Activated T-helper 2 cell treated with anti-CD3 and anti-CD28 coated beads, Interferon-gamma antibody, Interleukin-2, Interleukin-4, amounts not matched to agents 10 μg/mL and 5 μg/mL and 100 μg/mL, durations not matched to agents 14 hours and 24 hours and 36 hours (primary cell): Measurements from ENCODE around the gene MAB21L3. TPM values are rescaled to one million over a fixed set of nuclear protein-coding genes. Genes with fewer than 3 reads are reported as not detected.

Experiments used
- DNase-seq: peaks from one replicate; pipeline ENCODE4 v3.0.0; 2021; ENCODE audit warnings: low spot score
- H3K27ac Mint-ChIP-seq: one replicate; pipeline ENCODE4 v1.8.0; 2021; ENCODE audit warnings: mixed read lengths
- H3K27me3 Mint-ChIP-seq: one replicate; pipeline ENCODE4 v1.8.0; 2021; ENCODE audit warnings: low read depth, mixed read lengths
- H3K36me3 Mint-ChIP-seq: one replicate; pipeline ENCODE4 v1.8.0; 2021; ENCODE audit warnings: low read depth, mixed read lengths
- H3K4me1 Mint-ChIP-seq: one replicate; pipeline ENCODE4 v1.8.0; 2021; ENCODE audit warnings: low read depth, mixed read lengths
- H3K4me3 Mint-ChIP-seq: one replicate; pipeline ENCODE4 v1.8.0; 2021; ENCODE audit warnings: low read depth, mild to moderate bottlenecking, moderate library complexity, mixed read lengths
- H3K9me3 Mint-ChIP-seq: one replicate; pipeline ENCODE4 v1.8.0; 2021; ENCODE audit warnings: mixed read lengths
- intact Hi-C: fragments of 100-400 bp; cut with micrococcal nuclease; formaldehyde crosslinking; loops from one replicate; pipeline ENCODE4 v1.15.1; 2023
- total RNA-seq: library from RNA; stranded (reverse); gene quantifications from 2 replicates; pipeline ENCODE4 v1.2.3, GENCODE V29; 2022

MAB21L3 gene
- total RNA-seq, 1 donor from 2014 or later: not detected

DNA sequence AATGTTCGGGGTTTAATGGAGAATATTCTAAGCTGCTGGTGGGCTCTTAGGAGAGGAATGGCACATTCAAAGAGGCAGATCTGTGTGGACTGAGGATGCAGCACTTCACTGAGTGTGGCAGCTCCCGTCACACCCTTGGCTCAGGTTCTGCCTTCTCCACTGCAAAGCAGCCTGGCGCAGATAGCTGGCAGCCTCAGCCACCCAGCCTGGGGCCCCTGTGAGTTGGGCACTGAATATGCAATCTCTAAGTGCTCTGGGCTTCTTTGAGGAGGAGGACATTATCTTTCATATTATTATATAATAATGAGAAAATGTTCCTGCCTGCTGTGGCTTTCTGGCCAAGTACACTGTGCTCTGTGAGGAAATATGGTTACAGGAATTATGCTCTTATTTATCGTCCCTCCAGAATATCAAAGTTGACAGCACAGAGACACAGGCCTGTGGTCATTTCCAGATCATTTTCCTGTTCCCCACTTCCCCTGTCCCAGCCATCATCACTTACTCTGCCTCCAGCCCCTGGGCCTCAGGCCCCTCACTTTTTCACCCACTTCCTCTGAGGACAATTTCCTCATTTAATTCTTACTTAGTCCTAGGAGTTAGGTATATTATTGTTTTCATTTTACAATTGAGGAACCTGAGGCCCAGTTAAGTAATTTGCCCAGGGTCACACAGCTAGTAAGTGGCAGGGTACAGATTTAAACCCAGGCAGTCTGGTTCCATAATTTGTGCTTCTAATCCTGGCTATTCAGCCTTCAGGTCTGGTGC lies 53.6 kb downstream of the MAB21L3 start:
- H3K36me3 Mint-ChIP-seq: no peaks in the 10 kb centered on the region
- H3K27ac Mint-ChIP-seq: no peak overlapping the region
- H3K9me3 Mint-ChIP-seq: no peaks in the 10 kb centered on the region
- peak; percentile 3 for DNase-seq
- intact Hi-C loops: no loop called here
- H3K4me3 Mint-ChIP-seq: no peak overlapping the region
- H3K27me3 Mint-ChIP-seq: peaks cover 12% of the 10 kb centered on the region
- H3K4me1 Mint-ChIP-seq: peaks cover 6% of the 10 kb centered on the region

GRCh38 chr1:116165572-116165971 lies 54.4 kb downstream of the MAB21L3 start:
- Mint-ChIP-seq H3K27ac (no peak overlapping the region), H3K4me1 (peaks cover 6% of the 10 kb centered on the region), H3K36me3 (no peaks in the 10 kb centered on the region), H3K27me3 (peaks cover 18% of the 10 kb centered on the region), H3K9me3 (no peaks in the 10 kb centered on the region), H3K4me3 (no peak overlapping the region)
- DNase-seq: peak; percentile 7
- intact Hi-C loops: no loop called here

GRCh38 chr1:116166011-116166571 lies 54.9 kb downstream of the MAB21L3 start:
- H3K9me3 Mint-ChIP-seq: no peaks in the 10 kb centered on the region
- H3K4me1 Mint-ChIP-seq: peaks cover 6% of the 10 kb centered on the region
- peak; percentile 6 for DNase-seq
- no peaks in the 10 kb centered on the region for H3K36me3 Mint-ChIP-seq
- H3K4me3 Mint-ChIP-seq: no peak overlapping the region
- no peak overlapping the region for H3K27ac Mint-ChIP-seq
- intact Hi-C loops: no loop called here
- H3K27me3 Mint-ChIP-seq: peaks cover 18% of the 10 kb centered on the region

GRCh38 chr1:116166655-116167054 lies 55.5 kb downstream of the MAB21L3 start:
- Mint-ChIP-seq H3K36me3 (no peaks in the 10 kb centered on the region), H3K27me3 (peaks cover 18% of the 10 kb centered on the region), H3K4me3 (no peak overlapping the region), H3K4me1 (peaks cover 6% of the 10 kb centered on the region), H3K27ac (no peak overlapping the region), H3K9me3 (no peaks in the 10 kb centered on the region)
- DNase-seq: peak; percentile 5
- intact Hi-C loops: no loop called here

DNA sequence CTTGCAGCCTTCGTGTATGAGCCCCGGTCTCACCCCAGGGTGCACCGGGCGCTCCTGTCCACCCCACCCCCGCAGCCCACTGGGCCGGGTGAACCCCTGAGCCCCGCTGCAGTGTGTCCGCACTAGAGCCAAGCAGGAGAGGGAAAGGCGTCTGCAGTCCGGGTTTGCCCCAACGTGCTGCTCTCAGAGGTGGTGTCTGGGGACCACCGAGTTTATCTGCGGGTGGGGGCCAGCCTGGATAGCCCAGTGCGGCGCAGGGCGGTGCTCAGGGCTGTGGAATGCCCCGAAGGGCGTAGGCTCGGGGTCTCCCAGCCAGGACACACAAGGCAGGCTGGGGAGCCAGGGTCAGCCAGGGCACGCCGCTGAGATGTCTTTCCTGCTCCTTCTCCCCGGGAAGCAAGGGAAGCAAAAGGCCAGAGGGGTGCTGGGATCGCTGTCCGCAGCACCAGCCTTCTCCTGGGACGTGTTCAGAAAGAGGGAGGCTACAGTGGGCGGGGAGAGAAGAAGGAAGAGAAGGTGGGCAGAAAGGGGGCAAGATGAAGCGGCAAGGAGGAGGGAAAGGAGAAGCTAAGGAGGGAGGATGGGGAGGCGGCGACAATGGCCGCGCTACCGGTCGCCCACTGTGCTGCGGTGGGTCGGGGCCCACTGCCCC lies 56.6 kb downstream of the MAB21L3 start:
- DNase-seq: peak; percentile 6
- H3K4me3 Mint-ChIP-seq: peak overlapping the region; percentile 74
- H3K36me3 Mint-ChIP-seq: no peaks in the 10 kb centered on the region
- intact Hi-C loops: loop anchor here (1.0 kb wide), 1 partner anchor 28 kb away; no protein-coding TSS in a partner anchor
- H3K27me3 Mint-ChIP-seq: peaks cover 23% of the 10 kb centered on the region
- no peaks in the 10 kb centered on the region for H3K9me3 Mint-ChIP-seq
- peaks cover 6% of the 10 kb centered on the region for H3K4me1 Mint-ChIP-seq
- H3K27ac Mint-ChIP-seq: no peak overlapping the region

DNA sequence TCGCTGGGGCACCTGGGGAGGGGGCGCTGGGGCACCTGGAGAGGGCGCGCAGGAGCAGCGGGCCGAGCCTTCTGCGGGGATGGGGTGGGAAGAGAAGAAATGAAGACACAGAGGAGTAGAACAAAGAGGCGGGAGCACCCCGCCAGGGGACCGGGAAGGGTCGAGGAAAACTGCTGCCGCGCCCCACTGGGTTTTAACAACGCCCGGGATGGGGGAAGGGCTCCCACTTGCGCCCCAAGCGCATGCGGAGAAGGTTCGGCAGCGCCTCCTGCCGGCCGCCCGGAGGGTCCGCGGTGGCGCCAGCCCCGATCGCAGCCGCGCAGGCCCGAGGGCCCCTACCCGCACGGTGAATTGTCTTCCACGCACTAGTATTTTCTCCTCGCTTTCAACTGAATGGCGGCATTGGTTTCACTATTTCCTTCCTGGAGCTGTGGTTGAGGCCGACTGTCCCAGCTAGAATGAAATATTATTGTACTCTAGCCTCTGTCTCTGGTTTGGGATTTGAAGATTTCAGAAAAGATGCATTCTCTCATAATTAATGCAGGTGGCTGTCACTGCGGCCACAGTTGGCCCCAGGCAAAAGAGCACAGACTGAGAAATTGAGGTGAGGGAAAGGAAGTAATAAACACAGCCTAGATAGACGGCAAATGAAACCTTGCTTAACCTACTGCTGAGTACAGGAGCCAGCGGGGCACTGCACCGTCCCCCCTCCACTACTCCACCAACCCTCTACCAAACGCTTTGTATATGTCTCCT lies 57.3 kb downstream of the MAB21L3 start:
- peak overlapping the region; percentile 45 for H3K27ac Mint-ChIP-seq
- H3K9me3 Mint-ChIP-seq: no peaks in the 10 kb centered on the region
- no peaks in the 10 kb centered on the region for H3K36me3 Mint-ChIP-seq
- peak; percentile 75 for DNase-seq
- intact Hi-C loops: loop anchor here (1.0 kb wide), 1 partner anchor 29 kb away; no protein-coding TSS in a partner anchor
- peak overlapping the region; percentile 74 for H3K4me3 Mint-ChIP-seq
- H3K4me1 Mint-ChIP-seq: peaks cover 6% of the 10 kb centered on the region
- peaks cover 21% of the 10 kb centered on the region for H3K27me3 Mint-ChIP-seq

GRCh38 chr1:116169898-116170297 lies 58.7 kb downstream of the MAB21L3 start:
- Mint-ChIP-seq H3K4me3 (no peak overlapping the region), H3K27ac (no peak overlapping the region), H3K27me3 (peaks cover 21% of the 10 kb centered on the region), H3K9me3 (no peaks in the 10 kb centered on the region), H3K4me1 (peaks cover 6% of the 10 kb centered on the region), H3K36me3 (no peaks in the 10 kb centered on the region)
- DNase-seq: no peak
- intact Hi-C loops: no loop called here

DNA sequence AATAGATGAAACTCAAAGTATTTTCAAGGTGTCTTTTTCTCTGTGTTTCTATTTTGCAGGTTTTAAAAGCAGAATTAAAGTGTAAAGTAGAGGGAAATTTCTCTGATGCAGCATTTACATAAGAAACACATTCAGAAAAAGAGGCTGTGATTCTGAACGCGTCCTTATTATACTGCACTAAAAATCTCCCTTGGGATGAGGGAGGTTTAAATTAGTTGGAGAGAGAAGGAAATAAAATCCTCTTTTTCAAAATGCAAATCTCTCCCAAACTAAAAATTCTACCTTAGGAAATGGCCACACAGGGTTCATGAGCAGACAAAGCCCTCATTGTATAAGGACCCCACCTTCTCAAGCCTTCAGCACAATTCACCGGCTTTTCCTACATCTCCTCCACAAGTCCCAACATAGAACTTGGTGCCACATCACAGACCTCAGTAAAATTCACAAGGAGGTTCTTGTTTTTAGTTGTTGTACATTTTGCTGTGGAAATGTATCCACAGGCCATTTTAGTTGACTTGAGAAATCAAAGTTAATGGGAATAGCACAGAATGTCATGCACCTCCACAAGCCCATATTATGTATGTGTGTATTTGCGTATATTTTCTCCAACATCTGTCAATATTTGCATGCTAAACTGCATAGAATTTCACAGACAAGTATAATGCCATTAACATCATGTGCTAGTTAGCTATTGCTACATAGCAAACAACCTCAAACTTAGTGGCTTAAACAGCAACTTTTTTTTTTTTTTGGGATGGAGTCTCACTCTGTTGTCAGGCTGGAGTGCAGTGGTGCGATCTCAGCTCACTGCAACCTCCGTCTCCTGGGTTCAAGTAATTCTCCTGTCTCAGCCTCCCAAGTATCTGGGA lies 59.8 kb downstream of the MAB21L3 start:
- peaks cover 6% of the 10 kb centered on the region for H3K4me1 Mint-ChIP-seq
- no peak overlapping the region for H3K27ac Mint-ChIP-seq
- intact Hi-C loops: no loop called here
- no peaks in the 10 kb centered on the region for H3K36me3 Mint-ChIP-seq
- H3K4me3 Mint-ChIP-seq: no peak overlapping the region
- DNase-seq: no peak
- H3K9me3 Mint-ChIP-seq: no peaks in the 10 kb centered on the region
- H3K27me3 Mint-ChIP-seq: peaks cover 21% of the 10 kb centered on the region

GRCh38 chr1:116172666-116173065 lies 61.5 kb downstream of the MAB21L3 start:
- Mint-ChIP-seq H3K4me1 (peaks cover 6% of the 10 kb centered on the region), H3K27ac (no peak overlapping the region), H3K36me3 (no peaks in the 10 kb centered on the region), H3K27me3 (peaks cover 24% of the 10 kb centered on the region), H3K4me3 (no peak overlapping the region), H3K9me3 (no peaks in the 10 kb centered on the region)
- intact Hi-C loops: no loop called here
- DNase-seq: no peak

- no peaks in the 10 kb centered on the region for H3K4me1 Mint-ChIP-seq
- H3K27me3 Mint-ChIP-seq: peaks cover 11% of the 10 kb centered on the region
- no peaks in the 10 kb centered on the region for H3K36me3 Mint-ChIP-seq
- intact Hi-C loops: no loop called here
- no peaks in the 10 kb centered on the region for H3K9me3 Mint-ChIP-seq
- DNase-seq: no peak
- H3K4me3 Mint-ChIP-seq: no peak overlapping the region
- H3K27ac Mint-ChIP-seq: no peak overlapping the region
Measured at GRCh38 chr1:116175611-116176010, 64.4 kb downstream of the MAB21L3 start.

DNA sequence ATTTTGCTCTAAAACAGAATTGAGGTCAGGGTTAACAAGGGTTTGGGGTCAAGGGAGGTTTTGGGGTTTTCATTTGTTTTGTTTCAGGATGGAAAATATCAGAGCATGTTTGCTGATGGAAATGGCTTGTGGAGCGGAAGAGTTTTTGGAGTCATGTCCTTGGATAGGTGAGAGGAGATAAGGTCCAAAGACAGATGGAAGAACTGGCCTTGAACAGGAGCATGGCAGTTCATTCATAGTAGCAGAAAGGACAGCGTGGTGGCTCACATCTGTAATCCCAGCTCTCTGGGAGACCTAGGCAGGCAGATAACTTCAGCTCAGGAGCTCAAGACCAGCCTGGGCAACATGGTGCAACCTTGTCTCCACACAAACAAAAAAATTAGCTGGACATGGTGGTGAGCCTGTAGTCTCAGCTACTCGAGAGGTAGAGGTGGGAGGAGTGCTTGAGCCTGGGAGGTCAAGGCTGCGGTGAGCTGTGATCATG lies 65.1 kb downstream of the MAB21L3 start:
- intact Hi-C loops: no loop called here
- H3K36me3 Mint-ChIP-seq: no peaks in the 10 kb centered on the region
- no peak for DNase-seq
- peaks cover 11% of the 10 kb centered on the region for H3K27me3 Mint-ChIP-seq
- no peaks in the 10 kb centered on the region for H3K4me1 Mint-ChIP-seq
- no peaks in the 10 kb centered on the region for H3K9me3 Mint-ChIP-seq
- H3K27ac Mint-ChIP-seq: no peak overlapping the region
- no peak overlapping the region for H3K4me3 Mint-ChIP-seq

- Mint-ChIP-seq H3K36me3 (no peaks in the 10 kb centered on the region), H3K9me3 (no peaks in the 10 kb centered on the region), H3K27me3 (peaks cover 6% of the 10 kb centered on the region), H3K4me1 (no peaks in the 10 kb centered on the region), H3K4me3 (no peak overlapping the region), H3K27ac (no peak overlapping the region)
- DNase-seq: no peak
- intact Hi-C loops: no loop called here
Measured at GRCh38 chr1:116177861-116178260, 66.7 kb downstream of the MAB21L3 start.
